ENCODE measurements around the gene RCN1. TPM values are rescaled to one million over a fixed set of nuclear protein-coding genes. Genes with fewer than 3 reads are reported as not detected.

RCN1 gene
- total RNA-seq, 1 donor = 367 TPM

DNA sequence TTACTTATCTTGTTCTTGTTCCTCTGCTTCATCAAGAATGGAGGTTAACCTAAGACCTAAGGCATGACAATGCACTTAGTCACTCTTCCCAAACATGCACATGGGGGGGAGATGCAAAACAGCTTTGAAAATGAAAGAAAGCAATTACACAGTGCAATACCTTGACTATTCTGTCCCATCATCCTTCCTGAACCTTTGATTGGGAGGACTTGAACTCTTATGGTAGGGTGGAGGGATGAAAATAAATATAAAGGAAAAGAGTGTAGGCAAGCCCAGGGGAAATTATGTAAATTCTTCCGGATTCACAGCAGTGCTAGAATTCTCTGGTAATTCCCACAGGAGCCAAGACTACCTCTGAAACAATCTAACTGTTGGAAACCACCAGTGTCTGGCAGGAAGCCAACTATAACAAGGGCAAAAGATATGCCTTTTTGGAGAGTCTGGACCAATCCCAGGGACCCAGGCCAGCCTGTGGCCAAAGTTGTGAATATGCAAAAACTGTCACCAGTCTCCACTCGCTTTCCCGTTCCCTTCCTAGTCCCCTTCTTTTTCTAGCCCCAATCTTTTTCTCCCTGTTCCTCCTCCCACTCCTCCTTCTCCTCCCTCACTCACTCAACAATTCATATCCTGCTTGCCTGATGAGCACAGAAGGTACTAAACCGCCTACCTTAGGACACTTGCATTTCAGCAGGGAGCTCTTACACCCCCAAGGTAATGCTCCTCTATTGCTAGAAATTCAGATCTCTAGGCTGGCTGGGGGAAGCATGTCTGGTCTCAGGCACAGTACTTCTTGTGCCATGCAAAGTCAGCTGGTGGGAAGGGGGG, 2.5 kb upstream of the RCN1 start:
- DNase-seq (ENCODE audit: low read depth) = peak; percentile 84
- peak overlapping the region; percentile 42 for H3K4me3 ChIP-seq (ENCODE audit: low read depth, low read length)
- TF ChIP-seq, protein P1, sequence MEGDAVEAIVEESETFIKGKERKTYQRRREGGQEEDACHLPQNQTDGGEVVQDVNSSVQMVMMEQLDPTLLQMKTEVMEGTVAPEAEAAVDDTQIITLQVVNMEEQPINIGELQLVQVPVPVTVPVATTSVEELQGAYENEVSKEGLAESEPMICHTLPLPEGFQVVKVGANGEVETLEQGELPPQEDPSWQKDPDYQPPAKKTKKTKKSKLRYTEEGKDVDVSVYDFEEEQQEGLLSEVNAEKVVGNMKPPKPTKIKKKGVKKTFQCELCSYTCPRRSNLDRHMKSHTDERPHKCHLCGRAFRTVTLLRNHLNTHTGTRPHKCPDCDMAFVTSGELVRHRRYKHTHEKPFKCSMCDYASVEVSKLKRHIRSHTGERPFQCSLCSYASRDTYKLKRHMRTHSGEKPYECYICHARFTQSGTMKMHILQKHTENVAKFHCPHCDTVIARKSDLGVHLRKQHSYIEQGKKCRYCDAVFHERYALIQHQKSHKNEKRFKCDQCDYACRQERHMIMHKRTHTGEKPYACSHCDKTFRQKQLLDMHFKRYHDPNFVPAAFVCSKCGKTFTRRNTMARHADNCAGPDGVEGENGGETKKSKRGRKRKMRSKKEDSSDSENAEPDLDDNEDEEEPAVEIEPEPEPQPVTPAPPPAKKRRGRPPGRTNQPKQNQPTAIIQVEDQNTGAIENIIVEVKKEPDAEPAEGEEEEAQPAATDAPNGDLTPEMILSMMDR (IDR thresholded peaks at IDR 0.05; ENCODE audit: insufficient read depth, low read depth, low read length) = no peak

- peak overlapping the region; percentile 87 for H3K4me3 ChIP-seq (ENCODE audit: low read depth, low read length)
Observed at GRCh38 chr11:32092581-32093170, 1.8 kb downstream of the RCN1 start.

GRCh38 chr11:32094923-32095322, 4.0 kb downstream of the RCN1 start:
- TF ChIP-seq, protein P1 (IDR thresholded peaks at IDR 0.05; ENCODE audit: insufficient read depth, low read depth, low read length) = no peak
- no peak overlapping the region for H3K4me3 ChIP-seq (ENCODE audit: low read depth, low read length)
- no peak for DNase-seq (ENCODE audit: low read depth)

More at GRCh38 chr11:32092581-32093170, 1.8 kb downstream of the RCN1 start:
- TF ChIP-seq, protein P1 (IDR thresholded peaks at IDR 0.05; ENCODE audit: insufficient read depth, low read depth, low read length) = no peak
- DNase-seq (ENCODE audit: low read depth) = no peak

DNA sequence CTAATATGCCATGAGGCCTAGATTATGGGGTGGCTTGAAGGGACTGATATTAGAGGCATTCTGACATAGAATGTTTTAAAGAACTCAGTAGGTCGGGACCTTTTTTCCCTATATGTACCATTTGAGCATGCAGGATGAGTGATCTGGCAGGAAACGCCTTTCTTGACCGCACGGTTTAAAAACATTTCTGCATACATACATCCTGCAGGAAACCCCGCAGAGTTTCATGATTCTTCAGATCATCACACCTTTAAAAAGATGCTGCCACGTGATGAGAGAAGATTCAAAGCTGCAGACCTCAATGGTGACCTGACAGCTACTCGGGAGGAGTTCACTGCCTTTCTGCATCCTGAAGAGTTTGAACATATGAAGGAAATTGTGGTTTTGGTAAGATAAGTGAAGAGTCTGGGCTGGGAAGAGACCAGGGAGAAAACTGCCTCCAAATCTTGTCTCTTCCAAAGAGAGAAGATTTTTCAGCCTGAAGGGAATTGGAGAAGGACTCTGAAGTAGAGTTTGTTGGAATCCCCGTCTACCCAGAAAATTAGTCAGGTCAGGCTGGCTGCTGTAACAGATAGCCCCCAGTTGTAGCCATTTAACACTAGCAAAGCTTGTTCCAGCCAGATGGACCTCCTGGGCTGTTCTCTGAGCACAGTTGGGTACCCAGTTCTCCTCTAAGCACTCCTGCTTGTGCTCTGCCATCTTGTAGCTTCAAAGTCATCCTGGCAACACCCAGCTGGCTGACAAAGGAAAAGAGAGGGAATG, 7.4 kb downstream of the RCN1 start:
- no peak overlapping the region for H3K4me3 ChIP-seq (ENCODE audit: low read depth, low read length)
- no peak for DNase-seq (ENCODE audit: low read depth)
- TF ChIP-seq, protein P1 (IDR thresholded peaks at IDR 0.05; ENCODE audit: insufficient read depth, low read depth, low read length) = no peak

DNA sequence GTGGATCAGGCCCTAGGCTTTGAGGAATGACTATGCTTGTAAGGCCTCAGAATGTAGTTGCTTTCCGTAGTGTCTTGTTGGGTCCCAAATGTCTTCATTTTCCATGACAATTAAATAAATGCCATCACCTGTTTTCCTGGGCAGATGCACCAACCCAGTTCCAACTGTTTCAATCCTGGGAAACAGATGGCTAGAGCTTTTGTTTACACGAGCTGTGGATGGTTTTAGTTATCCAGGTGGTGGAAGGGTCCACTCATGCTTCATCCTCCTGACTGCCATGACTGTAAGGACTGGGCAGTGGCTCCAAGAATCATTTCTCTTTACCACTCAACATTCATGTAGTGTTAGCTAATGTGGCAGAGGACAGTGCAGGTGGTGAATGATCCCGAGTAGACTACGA, 8.6 kb downstream of the RCN1 start:
- TF ChIP-seq, protein P1 (IDR thresholded peaks at IDR 0.05; ENCODE audit: insufficient read depth, low read depth, low read length) = no peak
- H3K4me3 ChIP-seq (ENCODE audit: low read depth, low read length) = no peak overlapping the region
- DNase-seq (ENCODE audit: low read depth) = no peak

DNA sequence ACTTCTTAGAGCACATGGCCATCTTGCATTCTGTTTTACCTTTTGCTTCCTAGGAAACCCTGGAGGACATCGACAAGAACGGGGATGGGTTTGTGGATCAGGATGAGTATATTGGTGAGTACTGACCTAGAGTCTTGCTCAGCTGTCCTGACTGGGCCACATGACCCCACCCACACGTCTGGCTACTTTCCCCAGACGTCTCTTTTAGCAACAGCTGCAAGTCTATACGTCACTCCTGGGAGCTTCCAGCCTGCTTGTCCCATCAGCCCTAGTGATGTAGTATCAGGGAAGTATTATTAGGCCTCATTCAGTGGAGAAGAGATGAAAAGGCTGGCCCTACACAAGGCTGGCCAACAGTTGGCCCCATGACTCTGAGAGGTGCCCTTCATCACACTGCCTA, 9.6 kb downstream of the RCN1 start:
- TF ChIP-seq, protein P1 (IDR thresholded peaks at IDR 0.05; ENCODE audit: insufficient read depth, low read depth, low read length) = no peak
- no peak overlapping the region for H3K4me3 ChIP-seq (ENCODE audit: low read depth, low read length)
- no peak for DNase-seq (ENCODE audit: low read depth)
